ENCODE measurements around the gene OR6N1.

DNA sequence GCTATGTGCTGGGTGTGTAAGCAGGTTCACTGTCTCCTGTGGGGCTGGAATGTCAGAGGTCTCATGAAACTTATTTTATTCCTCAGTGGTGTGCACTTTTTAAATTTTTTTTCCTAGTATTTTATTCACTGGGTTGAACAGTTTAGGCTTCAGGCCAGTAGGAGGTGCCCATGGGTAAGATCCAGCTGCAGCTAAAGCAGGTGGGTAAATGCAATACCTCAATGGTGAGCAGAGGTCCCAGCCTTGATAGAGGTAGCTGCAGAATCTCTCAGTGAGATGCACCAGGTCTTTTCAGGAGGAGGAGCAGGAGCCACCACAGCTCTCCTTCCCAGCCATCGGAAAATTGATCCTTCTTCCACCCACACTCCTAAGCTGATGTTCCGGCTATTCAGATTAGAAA, 21.6 kb upstream of the OR6N1 start:
- TF ChIP-seq, protein P1, sequence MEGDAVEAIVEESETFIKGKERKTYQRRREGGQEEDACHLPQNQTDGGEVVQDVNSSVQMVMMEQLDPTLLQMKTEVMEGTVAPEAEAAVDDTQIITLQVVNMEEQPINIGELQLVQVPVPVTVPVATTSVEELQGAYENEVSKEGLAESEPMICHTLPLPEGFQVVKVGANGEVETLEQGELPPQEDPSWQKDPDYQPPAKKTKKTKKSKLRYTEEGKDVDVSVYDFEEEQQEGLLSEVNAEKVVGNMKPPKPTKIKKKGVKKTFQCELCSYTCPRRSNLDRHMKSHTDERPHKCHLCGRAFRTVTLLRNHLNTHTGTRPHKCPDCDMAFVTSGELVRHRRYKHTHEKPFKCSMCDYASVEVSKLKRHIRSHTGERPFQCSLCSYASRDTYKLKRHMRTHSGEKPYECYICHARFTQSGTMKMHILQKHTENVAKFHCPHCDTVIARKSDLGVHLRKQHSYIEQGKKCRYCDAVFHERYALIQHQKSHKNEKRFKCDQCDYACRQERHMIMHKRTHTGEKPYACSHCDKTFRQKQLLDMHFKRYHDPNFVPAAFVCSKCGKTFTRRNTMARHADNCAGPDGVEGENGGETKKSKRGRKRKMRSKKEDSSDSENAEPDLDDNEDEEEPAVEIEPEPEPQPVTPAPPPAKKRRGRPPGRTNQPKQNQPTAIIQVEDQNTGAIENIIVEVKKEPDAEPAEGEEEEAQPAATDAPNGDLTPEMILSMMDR (IDR thresholded peaks at IDR 0.05), result no peak
- TF ChIP-seq EP300 (IDR thresholded peaks at IDR 0.05), result no peak
- no peak for TF ChIP-seq POLR2A (IDR thresholded peaks at IDR 0.05)
